Thoracic aorta (tissue), 2 donors: ENCODE data around the gene MICAL3. TPM values are rescaled to one million over a fixed set of nuclear protein-coding genes. Genes with fewer than 3 reads are reported as not detected.
"Not testable (repeated sequence)": the region's sequence is repeated elsewhere in the genome, so short reads cannot be mapped to it uniquely, and the experiment has no call there.

Source experiments
- ATAC-seq: fragments of 150-250 bp; one replicate; pipeline ENCODE4 v1.8.0; 2017; ENCODE audit warnings: low read depth; ENCODE audit not compliant: insufficient number of reproducible peaks, low FRiP score
- DNase-seq: peaks from one replicate; pipeline ENCODE4 v3.0.0-alpha.2; 2020; ENCODE audit warnings: low spot score
- H3K27ac ChIP-seq, 2 donors: fragments of 200-600 bp; sonication (generic); 1 replicate in 1 of 2; 2 replicates in 1 of 2; pipeline ENCODE4 v1.5.1; 2016; ENCODE audit warnings: mild to moderate bottlenecking in 2 of 2, moderate library complexity in 2 of 2
- H3K27me3 ChIP-seq: fragments of 200-600 bp; sonication (generic); replicated peaks from 2 replicates; pipeline ENCODE4 v1.6.0; 2016; ENCODE audit warnings: mild to moderate bottlenecking; ENCODE audit not compliant: insufficient read depth
- H3K36me3 ChIP-seq: fragments of 200-600 bp; sonication (generic); one replicate; pipeline ENCODE4 v1.5.1; 2016
- H3K4me1 ChIP-seq, 2 donors: fragments of 200-600 bp; sonication (generic); 1 replicate in 1 of 2; 2 replicates in 1 of 2; pipeline versions ENCODE4 v1.5.1 to v1.6.0; 2016; ENCODE audit warnings: low read depth in 2 of 2, mild to moderate bottlenecking in 1 of 2; ENCODE audit not compliant: control insufficient read depth in 1 of 2
- H3K4me3 ChIP-seq: fragments of 200-600 bp; sonication (generic); 2 replicates; pipeline ENCODE4 v1.5.1; 2016; ENCODE audit warnings: mild to moderate bottlenecking
- H3K9me3 ChIP-seq: fragments of 200-600 bp; sonication (generic); 2 replicates; pipeline ENCODE4 v1.5.1; 2016
- total RNA-seq, 2 donors: library from RNA; depleted of rRNA; stranded (reverse); fragments of >200 nt; gene quantifications; one replicate each; pipeline versions ENCODE4 v1.1.0 to v1.2.3, GENCODE V29; 2016
- TF ChIP-seq, protein P1 (sequence below): fragments of 200-600 bp; sonication (generic); IDR thresholded peaks from one replicate; pipeline ENCODE4 v1.5.1; 2019; ENCODE audit warnings: antibody characterized with exemption

Gene MICAL3
- total RNA-seq, 2 donors from 2014 or later, result 45.2 to 78.0 TPM

DNA sequence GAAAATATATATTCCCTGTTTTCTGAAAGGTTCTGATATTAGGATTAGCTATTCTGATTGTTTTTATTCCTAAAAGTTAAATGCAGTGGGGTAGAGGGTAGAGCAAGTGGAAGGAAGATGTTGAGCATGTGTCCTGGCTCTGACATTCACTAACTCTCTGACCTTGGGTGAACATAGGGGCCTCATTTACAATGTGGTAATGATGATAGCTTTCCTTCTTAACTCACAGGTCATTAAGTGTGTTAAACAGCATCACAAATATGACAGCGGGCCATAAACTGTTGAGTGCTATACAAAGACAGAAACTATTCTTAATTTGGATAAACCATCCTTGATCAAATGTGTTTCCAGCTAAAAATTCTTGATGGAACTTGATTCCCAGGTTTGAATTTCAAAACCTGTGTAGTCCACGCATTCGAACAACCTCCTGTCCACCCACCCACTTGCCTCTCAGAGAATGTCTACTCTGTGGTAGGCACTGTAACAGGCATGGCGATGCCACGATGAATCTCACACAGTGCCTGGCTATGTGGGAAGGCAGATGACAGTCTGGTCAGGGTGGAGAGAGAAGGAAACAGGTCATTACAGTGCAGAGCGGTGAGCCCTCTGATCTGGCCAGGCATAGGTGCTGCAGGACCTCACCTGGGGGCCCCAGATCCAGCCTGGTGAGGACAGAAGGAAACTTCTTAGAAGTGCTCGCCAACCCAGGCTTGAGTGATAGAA, 34.2 kb upstream of the MICAL3 start:
- TF ChIP-seq, protein P1, sequence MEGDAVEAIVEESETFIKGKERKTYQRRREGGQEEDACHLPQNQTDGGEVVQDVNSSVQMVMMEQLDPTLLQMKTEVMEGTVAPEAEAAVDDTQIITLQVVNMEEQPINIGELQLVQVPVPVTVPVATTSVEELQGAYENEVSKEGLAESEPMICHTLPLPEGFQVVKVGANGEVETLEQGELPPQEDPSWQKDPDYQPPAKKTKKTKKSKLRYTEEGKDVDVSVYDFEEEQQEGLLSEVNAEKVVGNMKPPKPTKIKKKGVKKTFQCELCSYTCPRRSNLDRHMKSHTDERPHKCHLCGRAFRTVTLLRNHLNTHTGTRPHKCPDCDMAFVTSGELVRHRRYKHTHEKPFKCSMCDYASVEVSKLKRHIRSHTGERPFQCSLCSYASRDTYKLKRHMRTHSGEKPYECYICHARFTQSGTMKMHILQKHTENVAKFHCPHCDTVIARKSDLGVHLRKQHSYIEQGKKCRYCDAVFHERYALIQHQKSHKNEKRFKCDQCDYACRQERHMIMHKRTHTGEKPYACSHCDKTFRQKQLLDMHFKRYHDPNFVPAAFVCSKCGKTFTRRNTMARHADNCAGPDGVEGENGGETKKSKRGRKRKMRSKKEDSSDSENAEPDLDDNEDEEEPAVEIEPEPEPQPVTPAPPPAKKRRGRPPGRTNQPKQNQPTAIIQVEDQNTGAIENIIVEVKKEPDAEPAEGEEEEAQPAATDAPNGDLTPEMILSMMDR, result no peak
- Histone ChIP-seq H3K27ac (peak overlapping the region; percentile 62 to 86), H3K4me1 (peaks cover 19 to 46% of the 10 kb centered on the region in 2 donors), H3K4me3 (no peak overlapping the region), H3K36me3 (no peaks in the 10 kb centered on the region), H3K9me3 (no peaks in the 10 kb centered on the region), H3K27me3 (no peaks in the 10 kb centered on the region)
- DNase-seq (no peak), ATAC-seq (no peak)

DNA sequence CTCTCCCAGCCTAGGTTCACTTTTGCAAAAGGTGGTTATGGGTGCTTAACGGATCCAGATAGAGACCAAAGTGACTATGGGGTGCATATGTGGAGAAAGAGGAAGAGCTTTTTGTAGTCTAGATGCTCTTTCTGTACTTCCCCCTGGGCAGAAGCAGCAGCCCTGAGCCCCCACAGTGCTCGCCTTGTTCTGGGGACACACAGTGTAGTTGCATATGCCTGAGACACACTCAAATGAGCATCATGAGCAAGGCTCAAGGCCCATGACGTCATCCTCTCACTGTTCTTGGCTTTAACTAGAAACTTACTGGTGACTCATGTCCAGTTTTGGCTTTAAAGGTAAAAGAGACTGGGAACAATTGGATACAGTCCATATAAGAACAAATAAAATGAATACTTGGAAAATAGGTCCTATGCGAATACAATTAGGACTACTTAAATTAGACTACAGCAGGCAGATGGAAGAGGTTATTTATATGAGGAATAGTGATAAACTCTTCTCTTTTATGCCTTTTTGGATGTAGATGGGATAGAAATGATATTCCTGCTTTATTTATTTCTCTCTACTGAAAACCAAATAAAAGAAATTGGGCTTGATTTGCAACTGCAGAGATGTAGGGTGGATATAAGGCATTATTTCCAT, 33.3 kb upstream of the MICAL3 start:
- peak; percentile 84 for DNase-seq
- TF ChIP-seq, protein P1, result no peak
- Histone ChIP-seq H3K9me3 (no peaks in the 10 kb centered on the region), H3K4me1 (peaks cover 19 to 46% of the 10 kb centered on the region in 2 donors), H3K36me3 (no peaks in the 10 kb centered on the region), H3K4me3 (no peak overlapping the region), H3K27me3 (no peaks in the 10 kb centered on the region), H3K27ac (peak overlapping the region; percentile 86 to 87)
- ATAC-seq, result peak; percentile 99

DNA sequence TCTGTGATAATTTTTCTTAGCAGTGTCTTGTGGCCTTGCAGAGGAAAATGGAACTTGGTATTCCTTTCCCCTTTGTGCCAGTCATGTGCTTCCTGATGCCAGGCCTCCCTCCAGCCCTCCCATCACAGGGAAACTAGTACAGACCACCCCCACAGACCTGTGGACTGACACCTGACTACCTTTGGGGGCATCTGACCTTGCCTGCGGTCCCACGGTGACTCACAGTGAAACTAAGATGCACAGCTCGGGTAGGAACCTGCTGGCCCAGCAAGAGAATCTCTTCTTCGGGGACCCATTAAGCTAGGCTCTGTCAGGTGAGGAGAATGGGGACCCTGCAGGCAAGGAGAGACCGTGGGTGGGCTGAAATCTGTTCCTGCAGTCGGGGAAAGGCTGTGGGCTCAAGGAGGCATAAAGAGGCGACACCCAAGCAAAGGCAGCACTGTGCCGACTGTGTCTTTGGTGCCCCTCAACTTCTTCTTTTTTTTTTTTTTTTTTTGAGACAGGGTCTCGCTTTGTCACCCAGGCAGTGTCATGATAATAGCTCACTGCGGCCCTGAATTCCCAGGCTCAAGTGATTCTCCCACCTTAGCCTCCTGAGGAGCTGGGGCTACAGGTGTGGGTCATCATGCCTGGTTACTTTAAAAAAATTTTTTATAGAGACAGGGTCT, 32.6 kb upstream of the MICAL3 start:
- Histone ChIP-seq H3K4me3 (no peak overlapping the region), H3K27me3 (no peaks in the 10 kb centered on the region), H3K36me3 (no peaks in the 10 kb centered on the region), H3K27ac (peak overlapping the region; percentile 86 to 87), H3K9me3 (no peaks in the 10 kb centered on the region), H3K4me1 (peaks cover 19 to 45% of the 10 kb centered on the region in 2 donors)
- ATAC-seq (no peak), DNase-seq (no peak)
- TF ChIP-seq, protein P1, result no peak

DNA sequence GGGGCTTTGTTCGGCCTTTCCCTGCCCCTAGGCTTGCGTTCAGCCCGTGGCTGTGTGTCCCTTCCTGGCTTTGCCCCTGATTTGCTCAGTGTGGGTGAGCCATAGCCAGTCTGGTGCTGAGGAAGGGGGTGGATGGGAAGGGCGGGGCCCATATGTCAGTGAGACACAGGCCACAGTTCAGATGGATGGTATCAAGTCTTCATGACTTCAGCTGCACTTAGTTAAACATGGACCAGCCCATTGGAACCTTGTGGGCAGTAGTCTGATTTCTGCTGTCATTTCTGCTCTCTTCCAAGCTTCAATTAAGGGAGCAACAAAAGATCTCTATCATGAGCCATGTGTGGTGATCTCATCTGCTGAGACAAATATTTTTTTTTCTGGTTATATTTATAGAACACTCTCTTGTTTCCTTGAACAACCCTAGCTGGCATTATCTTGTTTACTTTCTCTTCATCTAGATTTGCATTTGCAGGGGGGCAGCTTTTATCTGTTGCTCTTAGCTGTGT, 31.9 kb upstream of the MICAL3 start:
- peak; percentile 36 for ATAC-seq
- peak overlapping the region; percentile 86 to 87 for H3K27ac ChIP-seq
- H3K36me3 ChIP-seq, result no peaks in the 10 kb centered on the region
- H3K4me1 ChIP-seq, result peaks cover 16 to 38% of the 10 kb centered on the region in 2 donors
- no peaks in the 10 kb centered on the region for H3K27me3 ChIP-seq
- TF ChIP-seq, protein P1, result no peak
- H3K4me3 ChIP-seq, result no peak overlapping the region
- no peak for DNase-seq
- no peaks in the 10 kb centered on the region for H3K9me3 ChIP-seq

DNA sequence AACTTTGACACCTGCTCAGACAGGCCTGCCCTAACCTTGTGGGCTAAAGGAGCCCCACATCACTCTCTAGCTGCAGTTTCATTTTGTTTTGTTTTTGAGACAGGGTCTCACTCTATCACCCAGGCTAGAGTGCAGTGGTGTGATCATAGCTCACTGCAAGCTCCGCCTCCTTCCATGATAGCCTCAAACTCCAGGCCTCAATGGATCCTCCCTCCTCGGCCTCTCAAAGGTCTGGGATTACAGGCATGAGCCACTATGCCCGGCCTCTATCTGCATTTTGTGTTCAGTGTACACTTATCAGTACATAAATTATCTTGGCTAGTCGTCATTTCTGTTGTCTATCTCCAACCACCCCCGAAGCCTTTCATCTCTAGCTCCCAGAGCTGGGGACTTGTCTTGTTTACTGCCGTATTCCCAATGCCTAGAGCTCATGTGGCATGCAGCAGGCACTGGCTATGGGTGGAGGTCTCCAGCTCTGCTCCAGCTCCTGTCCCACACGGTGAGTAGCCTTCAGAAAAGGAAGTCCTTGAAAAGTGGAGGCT, 31.3 kb upstream of the MICAL3 start:
- Histone ChIP-seq H3K36me3 (no peaks in the 10 kb centered on the region), H3K9me3 (no peaks in the 10 kb centered on the region), H3K27me3 (no peaks in the 10 kb centered on the region), H3K27ac (peak overlapping the region; percentile 86 to 87), H3K4me1 (peaks cover 16 to 33% of the 10 kb centered on the region in 2 donors), H3K4me3 (no peak overlapping the region)
- ATAC-seq (no peak), DNase-seq (no peak)
- TF ChIP-seq, protein P1, result no peak

DNA sequence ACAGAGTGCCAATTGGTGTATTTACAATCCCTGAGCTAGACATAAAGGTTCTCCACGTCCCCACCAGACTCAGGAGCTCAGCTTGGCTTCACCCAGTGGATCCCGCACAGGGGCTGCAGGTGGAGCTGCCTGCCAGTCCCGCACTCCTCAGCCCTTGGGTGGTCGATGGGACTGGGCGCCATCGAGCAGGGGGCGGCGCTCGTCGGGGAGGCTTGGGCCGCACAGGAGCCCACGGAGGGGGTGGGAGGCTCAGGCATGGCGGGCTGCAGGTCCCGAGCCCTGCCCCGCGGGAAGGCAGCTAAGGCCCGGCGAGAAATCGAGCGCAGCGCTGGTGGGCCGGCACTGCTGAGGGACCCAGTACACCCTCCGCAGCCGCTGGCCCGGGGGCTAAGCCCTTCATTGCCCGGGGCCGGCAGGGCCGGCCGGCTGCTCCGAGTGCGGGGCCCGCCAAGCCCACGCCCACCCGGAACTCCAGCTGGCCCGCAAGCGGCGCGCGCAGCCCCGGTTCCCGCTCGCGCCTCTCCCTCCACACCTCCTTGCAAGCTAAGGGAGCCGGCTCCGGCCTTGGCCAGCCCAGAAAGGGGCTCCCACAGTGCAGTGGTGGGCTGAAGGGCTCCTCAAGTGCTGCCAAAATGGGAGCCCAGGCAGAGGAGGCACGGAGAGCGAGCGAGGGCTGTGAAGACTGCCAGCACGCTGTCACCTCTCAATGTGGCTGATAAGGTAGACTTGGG, 29.0 kb upstream of the MICAL3 start:
- DNase-seq, H3K27me3 ChIP-seq, H3K9me3 ChIP-seq, H3K27ac ChIP-seq, H3K4me3 ChIP-seq, ATAC-seq, H3K36me3 ChIP-seq: not testable (repeated sequence)
- peaks cover 16 to 34% of the 10 kb centered on the region in 2 donors for H3K4me1 ChIP-seq

DNA sequence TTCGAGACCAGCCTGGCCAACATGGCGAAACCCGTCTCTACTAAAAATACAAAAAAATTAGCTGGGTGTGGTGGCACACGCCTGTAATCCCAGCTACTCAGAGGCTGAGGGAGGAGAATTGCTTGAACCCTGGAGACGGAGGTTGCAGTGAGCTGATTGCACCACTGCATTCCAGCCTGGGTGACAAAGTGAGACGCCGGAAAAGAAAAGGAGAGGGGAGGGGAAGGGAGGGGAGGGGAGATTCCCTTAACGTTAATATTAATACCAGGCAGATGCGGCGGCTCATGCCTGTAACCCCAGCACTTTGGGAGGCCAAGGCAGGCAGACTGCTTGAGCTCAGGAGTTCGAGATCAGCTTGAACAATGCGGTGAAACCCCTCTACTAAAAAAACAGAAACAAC, 26.8 kb upstream of the MICAL3 start:
- H3K9me3 ChIP-seq, H3K36me3 ChIP-seq, H3K27me3 ChIP-seq, DNase-seq, ATAC-seq, H3K27ac ChIP-seq, H3K4me3 ChIP-seq: not testable (repeated sequence)
- peaks cover 2 to 12% of the 10 kb centered on the region in 2 donors for H3K4me1 ChIP-seq
